K562 treated with DMSO at 1 percent for 48 hours (cell line): ENCODE results near the gene GTPBP10. TPM values are rescaled to one million over a fixed set of nuclear protein-coding genes. Genes with fewer than 3 reads are reported as not detected.

Source experiments
- total RNA-seq: library from RNA; unstranded; fragments of 300-600 nt; gene quantifications from 2 replicates; pipeline ENCODE4 v1.2.3, GENCODE V29; 2022; ENCODE audit warnings: low replicate concordance; ENCODE audit errors: extremely low read depth

Gene GTPBP10, protein sequence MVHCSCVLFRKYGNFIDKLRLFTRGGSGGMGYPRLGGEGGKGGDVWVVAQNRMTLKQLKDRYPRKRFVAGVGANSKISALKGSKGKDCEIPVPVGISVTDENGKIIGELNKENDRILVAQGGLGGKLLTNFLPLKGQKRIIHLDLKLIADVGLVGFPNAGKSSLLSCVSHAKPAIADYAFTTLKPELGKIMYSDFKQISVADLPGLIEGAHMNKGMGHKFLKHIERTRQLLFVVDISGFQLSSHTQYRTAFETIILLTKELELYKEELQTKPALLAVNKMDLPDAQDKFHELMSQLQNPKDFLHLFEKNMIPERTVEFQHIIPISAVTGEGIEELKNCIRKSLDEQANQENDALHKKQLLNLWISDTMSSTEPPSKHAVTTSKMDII
- total RNA-seq: not detected in 2 replicates

DNA sequence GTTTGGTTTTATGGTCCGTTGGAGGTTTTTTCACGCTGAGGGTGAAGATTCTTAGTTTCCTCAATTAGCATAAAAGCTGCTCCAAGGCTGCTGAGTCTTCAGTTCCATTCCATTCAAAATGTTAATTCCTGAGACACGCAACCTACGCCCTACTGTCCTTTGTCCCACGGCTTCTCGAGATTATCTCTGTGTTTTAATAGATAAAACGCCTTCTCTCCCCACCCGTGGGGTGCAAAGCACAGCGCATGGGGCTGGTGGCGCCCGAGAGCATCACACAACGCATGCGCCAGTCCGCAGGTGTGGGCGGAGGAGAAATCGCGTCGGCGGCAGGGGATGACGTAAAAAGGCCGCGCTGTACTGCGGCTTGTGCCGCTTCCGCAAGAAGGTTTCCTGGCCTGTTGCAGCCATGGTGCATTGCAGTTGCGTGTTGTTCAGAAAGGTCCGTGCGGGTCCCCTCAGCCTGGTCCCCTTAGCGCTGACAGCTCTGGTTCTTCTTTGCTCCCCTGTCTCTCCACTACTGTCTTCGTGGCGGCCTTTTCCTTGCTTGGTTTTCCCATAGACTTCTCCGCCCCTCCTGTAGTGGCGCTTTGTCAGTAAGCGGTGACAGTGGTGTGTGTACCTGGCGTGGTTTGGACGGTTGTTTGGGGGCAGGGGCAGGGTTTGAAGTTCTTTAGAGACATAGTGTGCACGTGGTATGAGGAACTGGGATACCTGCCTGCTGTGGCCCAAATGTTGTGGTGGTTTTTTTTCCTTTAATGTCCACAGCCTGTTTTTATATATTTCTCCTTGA lies at the start of gene GTPBP10:
Gene GTPBP10, plus strand, starts transcription at position 381 of the 790 bp plus-strand sequence. Its CDS starts 26 bp downstream, at position 407.

DNA sequence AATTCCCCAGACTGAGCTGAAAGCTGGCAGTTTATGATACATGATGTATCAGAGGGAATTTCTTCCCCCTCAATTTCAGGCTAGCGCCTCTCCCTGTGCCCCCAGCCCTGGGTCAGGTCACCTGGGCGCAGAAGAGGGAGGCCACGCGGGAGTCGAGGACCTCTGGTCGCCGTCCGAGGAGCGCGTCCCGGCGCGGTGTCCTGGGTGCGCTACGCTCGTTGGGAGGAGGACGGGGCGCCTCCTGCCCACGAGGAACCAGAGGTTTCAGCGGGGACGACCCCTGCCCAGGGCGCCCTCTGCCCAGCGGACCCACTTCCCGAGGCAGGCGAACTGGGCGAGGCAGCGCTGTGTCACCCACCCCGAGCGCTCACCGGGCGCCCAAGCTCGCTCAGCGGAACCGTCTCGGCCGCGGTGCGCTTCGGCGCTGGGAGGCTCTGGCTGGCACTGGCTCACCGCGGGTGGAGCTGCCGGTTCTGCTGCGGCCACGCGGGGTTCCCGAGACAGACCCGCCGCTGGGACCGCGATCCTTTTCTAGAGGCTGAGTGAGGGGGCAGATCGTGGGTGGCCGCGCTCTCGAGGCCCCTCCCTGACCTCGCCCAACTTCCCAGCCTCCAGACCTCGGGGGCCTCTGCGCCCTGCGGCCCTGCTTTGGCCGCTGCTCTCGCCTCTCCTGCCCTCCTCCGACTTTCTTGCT lies 25.6 kb upstream of the GTPBP10 start, which contains the start of gene FAM237B:
Gene FAM237B, minus strand, starts transcription at position 504 of the 694 bp plus-strand sequence. CDS start 1,556 bp downstream, outside the sequence.

GRCh38 chr7:90403174-90404113 lies 56.9 kb downstream of the GTPBP10 start, which contains the start of gene CLDN12:
Gene CLDN12 (plus strand): TSS chr7:90403461. CDS start chr7:90412677, 9,216 bp downstream.

Other genes starting within 250 kb of the GTPBP10 start
- gene STEAP1, start 192.2 kb upstream of the GTPBP10 start, total RNA-seq: not detected in 2 replicates
- not detected in 2 replicates for gene STEAP2, start 135.0 kb upstream of the GTPBP10 start, total RNA-seq
- gene CFAP69, start 101.5 kb upstream of the GTPBP10 start, total RNA-seq: not detected in 2 replicates
- not detected in 2 replicates for gene FAM237B, start 25.4 kb upstream of the GTPBP10 start, total RNA-seq
- gene CLDN12, start 56.7 kb downstream of the GTPBP10 start, total RNA-seq: not detected in 2 replicates
- gene PTTG1IP2, start 122.9 kb downstream of the GTPBP10 start, total RNA-seq: not detected in 2 replicates
- not detected in 2 replicates for gene CDK14, start 249.6 kb downstream of the GTPBP10 start, total RNA-seq